ENCODE results near the gene PHF12. TPM values are rescaled to one million over a fixed set of nuclear protein-coding genes. Genes with fewer than 3 reads are reported as not detected.
"Not testable (repeated sequence)": the region's sequence is repeated elsewhere in the genome, so short reads cannot be mapped to it uniquely, and the experiment has no call there.

The PHF12 gene
- total RNA-seq, 3 donors from 2014 or later (not counting 1 experiment from before 2014, with no cell fraction given) = 163 to 177 (median 171) TPM

- H3K4me3 ChIP-seq (ENCODE audit: low read length) = no peak overlapping the region
- ATAC-seq = no peak
- WGBS (ENCODE audit: insufficient coverage) = 83% methylated on average over 9 of the region's 9 CpGs
- no peak for DNase-seq
- no peaks in the 10 kb centered on the region for H3K9me3 Mint-ChIP-seq
- peaks cover 8% of the 10 kb centered on the region for H3K36me3 Mint-ChIP-seq
- H3K4me1 ChIP-seq (ENCODE audit: control insufficient read depth, insufficient read depth, low read length) = no peaks in the 10 kb centered on the region
- no peak for TF ChIP-seq CTCF (IDR thresholded peaks at IDR 0.05)
- no peak overlapping the region for H3K27ac Mint-ChIP-seq
- H3K27me3 Mint-ChIP-seq (ENCODE audit: low read depth in 2 of 2) = no peaks in the 10 kb centered on the region
- intact Hi-C loops (cut with micrococcal nuclease) = no loop called here
- peaks cover 64% of the 10 kb centered on the region for H3K36me3 ChIP-seq (ENCODE audit: control insufficient read depth, insufficient read depth, low read length)
- H3K4me3 Mint-ChIP-seq = no peak overlapping the region
- H3K4me1 Mint-ChIP-seq = peaks cover 0 to 10% of the 10 kb centered on the region in 2 donors
- no peak overlapping the region for H3K27ac ChIP-seq (ENCODE audit: low read length)
- no peaks in the 10 kb centered on the region for H3K9me3 ChIP-seq (ENCODE audit: control insufficient read depth, insufficient read depth, low read length)
- no peaks in the 10 kb centered on the region for H3K27me3 ChIP-seq (ENCODE audit: control insufficient read depth, insufficient read depth, low read length)
Observed at GRCh38 chr17:28879886-28880571, 71.3 kb downstream of the PHF12 start.

DNA sequence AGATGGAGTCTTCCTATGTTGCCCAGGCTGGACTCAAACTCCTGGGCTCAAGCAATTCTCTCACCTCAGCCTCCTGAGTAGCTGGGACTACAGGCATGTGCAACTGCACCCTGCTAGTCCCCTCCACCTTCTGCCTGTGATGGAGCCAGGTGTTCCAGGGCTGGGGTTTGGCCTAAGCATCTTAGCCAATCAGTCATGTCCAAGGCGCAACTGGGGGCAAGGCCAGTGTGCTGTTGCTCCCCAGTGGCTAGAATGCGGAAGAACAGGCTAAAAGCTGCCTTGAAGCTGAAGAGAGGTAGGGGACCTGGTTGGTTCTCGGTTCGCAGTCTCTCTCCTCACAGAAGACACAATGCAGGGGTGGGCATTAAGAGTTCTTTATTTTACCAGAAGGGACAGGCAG, 72.3 kb downstream of the PHF12 start:
- Mint-ChIP-seq H3K27me3 (ENCODE audit: low read depth in 2 of 2) (no peaks in the 10 kb centered on the region), H3K4me1 (peaks cover 0 to 6% of the 10 kb centered on the region in 2 donors), H3K4me3 (no peak overlapping the region), H3K9me3 (no peaks in the 10 kb centered on the region), H3K27ac (peak overlapping the region in 1 of 2 donors; percentile 0), H3K36me3 (peaks cover 8% of the 10 kb centered on the region)
- peaks cover 54% of the 10 kb centered on the region for H3K36me3 ChIP-seq (ENCODE audit: control insufficient read depth, insufficient read depth, low read length)
- H3K4me3 ChIP-seq (ENCODE audit: low read length) = no peak overlapping the region
- DNase-seq = no peak
- ATAC-seq = peak in 1 of 3 donors; percentile 25
- no peaks in the 10 kb centered on the region for H3K9me3 ChIP-seq (ENCODE audit: control insufficient read depth, insufficient read depth, low read length)
- intact Hi-C loops (cut with micrococcal nuclease) = no loop called here
- no peak overlapping the region for H3K27ac ChIP-seq (ENCODE audit: low read length)
- H3K27me3 ChIP-seq (ENCODE audit: control insufficient read depth, insufficient read depth, low read length) = no peaks in the 10 kb centered on the region
- H3K4me1 ChIP-seq (ENCODE audit: control insufficient read depth, insufficient read depth, low read length) = no peaks in the 10 kb centered on the region
- WGBS (ENCODE audit: insufficient coverage) = 98% methylated on average over 4 of the region's 4 CpGs
- TF ChIP-seq CTCF (IDR thresholded peaks at IDR 0.05) = no peak

DNA sequence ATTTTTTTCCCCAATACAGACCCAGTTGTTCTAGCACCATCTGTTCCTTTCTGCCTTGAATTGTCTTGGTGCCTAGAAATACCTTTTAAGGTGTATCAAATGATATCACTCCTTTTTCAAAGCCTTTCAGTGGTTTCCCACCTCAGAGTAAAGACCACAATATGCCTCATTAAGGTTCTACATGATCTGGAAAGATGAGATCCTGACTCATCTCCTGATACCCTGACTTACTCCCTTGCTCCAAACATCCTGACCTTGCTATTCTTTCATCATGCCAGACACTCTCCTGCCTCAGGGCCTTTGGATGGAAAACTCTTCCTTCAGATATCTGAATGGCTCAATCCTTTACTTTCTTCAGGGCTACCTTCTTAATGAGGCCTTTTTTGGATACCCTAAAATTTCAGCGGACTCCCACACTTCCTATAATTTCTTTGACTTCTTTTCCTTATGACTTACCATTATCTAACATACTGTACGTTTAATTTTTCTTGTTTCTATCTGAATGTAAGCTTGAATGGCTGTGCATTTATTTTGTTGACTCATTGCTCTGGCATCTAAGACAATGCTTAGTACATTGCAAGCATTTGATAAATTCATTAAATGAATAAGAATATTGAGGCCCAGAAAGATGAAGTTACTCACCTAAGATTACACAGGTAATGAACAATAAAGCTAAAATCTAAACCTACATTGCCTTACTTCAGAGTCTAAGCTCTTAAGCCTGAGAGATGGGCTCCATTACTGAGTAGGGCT, 73.0 kb downstream of the PHF12 start:
- H3K36me3 Mint-ChIP-seq = peaks cover 8% of the 10 kb centered on the region
- H3K27me3 ChIP-seq (ENCODE audit: control insufficient read depth, insufficient read depth, low read length) = no peaks in the 10 kb centered on the region
- intact Hi-C loops (cut with micrococcal nuclease) = no loop called here
- no peaks in the 10 kb centered on the region for H3K9me3 Mint-ChIP-seq
- no peak overlapping the region for H3K27ac ChIP-seq (ENCODE audit: low read length)
- no peaks in the 10 kb centered on the region for H3K27me3 Mint-ChIP-seq (ENCODE audit: low read depth in 2 of 2)
- no peaks in the 10 kb centered on the region for H3K4me1 ChIP-seq (ENCODE audit: control insufficient read depth, insufficient read depth, low read length)
- no peak for TF ChIP-seq CTCF (IDR thresholded peaks at IDR 0.05)
- 90% methylated on average over 2 of the region's 2 CpGs for WGBS (ENCODE audit: insufficient coverage)
- H3K27ac Mint-ChIP-seq = peak overlapping the region in 1 of 2 donors; percentile 0
- peaks cover 48% of the 10 kb centered on the region for H3K36me3 ChIP-seq (ENCODE audit: control insufficient read depth, insufficient read depth, low read length)
- DNase-seq = no peak
- ATAC-seq = no peak
- no peaks in the 10 kb centered on the region for H3K9me3 ChIP-seq (ENCODE audit: control insufficient read depth, insufficient read depth, low read length)
- no peak overlapping the region for H3K4me3 Mint-ChIP-seq
- H3K4me1 Mint-ChIP-seq = peaks cover 0 to 6% of the 10 kb centered on the region in 2 donors
- no peak overlapping the region for H3K4me3 ChIP-seq (ENCODE audit: low read length)

DNA sequence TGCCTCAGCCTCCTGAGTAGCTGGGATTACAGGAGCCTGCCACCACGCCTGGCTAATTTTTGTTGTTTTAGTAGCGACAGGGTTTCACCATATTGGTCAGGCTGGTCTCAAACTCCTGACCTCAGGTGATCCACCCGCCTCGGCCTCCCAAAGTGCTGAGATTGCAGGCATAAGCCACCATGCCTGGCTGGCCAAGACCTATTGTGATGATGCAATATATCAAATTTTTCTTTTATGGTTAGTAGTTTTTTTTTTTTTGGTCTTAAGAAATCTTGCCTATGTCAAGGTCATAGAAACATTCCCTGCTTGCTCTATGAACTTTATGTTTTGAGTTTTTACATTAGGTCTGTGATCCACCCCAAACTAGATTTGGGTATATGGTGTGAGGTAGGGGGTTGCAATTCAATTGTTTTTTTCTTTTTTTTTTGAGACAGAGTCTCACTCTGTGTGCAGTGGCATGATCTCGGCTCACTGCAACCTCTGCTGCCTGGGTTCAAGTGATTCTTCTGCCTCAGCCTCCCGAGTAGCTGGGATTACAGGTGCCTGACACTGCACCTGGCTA, 74.1 kb downstream of the PHF12 start:
- not testable (repeated sequence) for H3K9me3 ChIP-seq (ENCODE audit: control insufficient read depth, insufficient read depth, low read length); H3K4me1 Mint-ChIP-seq; H3K36me3 Mint-ChIP-seq; H3K4me1 ChIP-seq (ENCODE audit: control insufficient read depth, insufficient read depth, low read length); DNase-seq; H3K4me3 Mint-ChIP-seq; ATAC-seq; H3K9me3 Mint-ChIP-seq; H3K27me3 Mint-ChIP-seq (ENCODE audit: low read depth in 2 of 2); H3K4me3 ChIP-seq (ENCODE audit: low read length); H3K27ac ChIP-seq (ENCODE audit: low read length); H3K27me3 ChIP-seq (ENCODE audit: control insufficient read depth, insufficient read depth, low read length); H3K27ac Mint-ChIP-seq
- H3K36me3 ChIP-seq (ENCODE audit: control insufficient read depth, insufficient read depth, low read length) = peaks cover 37% of the 10 kb centered on the region
- WGBS (ENCODE audit: insufficient coverage) = 98% methylated on average over 6 of the region's 6 CpGs
- intact Hi-C loops (cut with micrococcal nuclease) = loop anchor here (2.0 kb wide), 1 partner anchor 16 kb away; no protein-coding TSS in a partner anchor

Measured in natural killer cell (primary cell).